ENCODE measurements around the gene RAG2. TPM values are rescaled to one million over a fixed set of nuclear protein-coding genes. Genes with fewer than 3 reads are reported as not detected.

Gene RAG2
- total and polyA plus RNA-seq, 10 of the 15 experiments (the other 5 are each of a cell fraction or from before 2014, with no cell fraction given), result not detected

GRCh38 chr11:36628141-36628540 lies 30.1 kb upstream of the RAG2 start (continued):
- TF ChIP-seq CUX1 (IDR thresholded peaks at IDR 0.05; ENCODE audit: insufficient replicate concordance, low read depth, low read length), result no peak
- no peak for TF ChIP-seq TBL1XR1 (IDR thresholded peaks at IDR 0.05; ENCODE audit: low read depth, low read length)
- TF ChIP-seq SREBF1 (IDR thresholded peaks at IDR 0.05; ENCODE audit: low read length), result no peak
- no peak for TF ChIP-seq SP1 (IDR thresholded peaks at IDR 0.05; ENCODE audit: low read depth, low read length)

- RAD21 ChIA-PET (ENCODE audit: unreplicated experiment), result no interaction called here
- no peak for DNase-seq (ENCODE audit: low read depth, low spot score)
- no peaks in the 10 kb centered on the region for H3K9me3 ChIP-seq (replicated peaks; ENCODE audit: control insufficient read depth, insufficient read depth, low read length)
- H4K20me1 ChIP-seq (ENCODE audit: control insufficient read depth, insufficient read depth), result no peaks in the 10 kb centered on the region
- CTCF ChIA-PET, result interaction anchor here (1.3 kb wide), 1 partner anchor 64 kb away, joined by 3 read pairs; no protein-coding TSS in a partner anchor
- no peak overlapping the region for H3K4me3 ChIP-seq
- TF ChIP-seq TARDBP (IDR thresholded peaks at IDR 0.05; ENCODE audit: borderline replicate concordance), result no peak
- H3K9ac ChIP-seq (ENCODE audit: control insufficient read depth, insufficient read depth, low read length), result no peak overlapping the region
- in situ Hi-C loops (cut with MboI) (no loop called here), intact Hi-C loops (cut with micrococcal nuclease; ENCODE audit: unreplicated experiment) (no loop called here)
- ATAC-seq, result no peak
- SMC1A ChIA-PET (ENCODE audit: uncharacterized antibody, unreplicated experiment), result no interaction called here
- H2AFZ ChIP-seq (ENCODE audit: control insufficient read depth, low read depth, low read length), result no peak overlapping the region
- H3K36me3 ChIP-seq (ENCODE audit: control insufficient read depth in 2 of 2, insufficient read depth in 2 of 2, low read length in 1 of 2), result no peaks in the 10 kb centered on the region
- H3K79me2 ChIP-seq (ENCODE audit: control insufficient read depth, insufficient read depth, low read length), result no peaks in the 10 kb centered on the region
- POLR2A ChIA-PET, result no interaction called here
- H3K4me2 ChIP-seq (ENCODE audit: control insufficient read depth, insufficient read depth), result no peak overlapping the region
- H3K4me1 ChIP-seq (ENCODE audit: control insufficient read depth, insufficient read depth, low read length), result no peaks in the 10 kb centered on the region
- BruUV-seq (replicated peaks), result no TSS peak
- H3K27ac ChIP-seq (ENCODE audit: control insufficient read depth, insufficient read depth), result no peak overlapping the region
- FAIRE-seq, result no peak
- WGBS (ENCODE audit: insufficient coverage, insufficient replicate concordance, low lambda C conversion rate, missing lambda C conversion rate), result 15% methylated on average over 2 of the region's 2 CpGs
- H3K27me3 ChIP-seq (replicated peaks in 1 of 2; ENCODE audit: control insufficient read depth in 2 of 2, insufficient read depth in 2 of 2, low read length in 1 of 2), result no peaks in the 10 kb centered on the region; a peak in 1 of 4 replicates
These were observed 29.4 kb upstream of the RAG2 start for GRCh38 chr11:36627471-36627870.
